Natural killer cell (primary cell): Measurements from ENCODE around the gene GALNS. TPM values are rescaled to one million over a fixed set of nuclear protein-coding genes. Genes with fewer than 3 reads are reported as not detected.

Experiments
- ATAC-seq, 3 donors: fragments of 150-1000 bp in 2 of 3; fragments of 200-7000 bp in 1 of 3; cut with Tn5 transposase; 1 replicate in 1 of 3; 2 replicates in 2 of 3; pipeline ENCODE4 v1.10.0; 2021; ENCODE audit warnings: mild to moderate bottlenecking in 2 of 3, moderate library complexity in 2 of 3
- DNase-seq, 2 donors: peaks; one replicate each; pipeline versions ENCODE4 v3.0.0 to v3.0.0-alpha.2; 2013 to 2021; ENCODE audit warnings: mixed read lengths in 1 of 2
- H3K27ac ChIP-seq: one replicate; pipeline ENCODE4 v1.5.1; 2013; ENCODE audit warnings: mild to moderate bottlenecking, low read length
- H3K27me3 ChIP-seq: one replicate; pipeline ENCODE4 v1.6.1; 2013; ENCODE audit warnings: low read length; ENCODE audit not compliant: control insufficient read depth, insufficient read depth
- H3K36me3 ChIP-seq: one replicate; pipeline ENCODE4 v1.6.1; 2013; ENCODE audit warnings: low read length; ENCODE audit not compliant: control insufficient read depth, insufficient read depth
- H3K4me1 ChIP-seq: one replicate; pipeline ENCODE4 v1.6.1; 2013; ENCODE audit warnings: low read length; ENCODE audit not compliant: control insufficient read depth, insufficient read depth
- H3K4me3 ChIP-seq: one replicate; pipeline ENCODE4 v1.5.1; 2013; ENCODE audit warnings: low read length
- H3K9me3 ChIP-seq: one replicate; pipeline ENCODE4 v1.6.1; 2013; ENCODE audit warnings: low read length; ENCODE audit not compliant: control insufficient read depth, insufficient read depth
- H3K27ac Mint-ChIP-seq, 2 donors: one replicate each; pipeline ENCODE4 v1.8.0; 2022; ENCODE audit warnings: mild to moderate bottlenecking in 2 of 2, mixed read lengths in 2 of 2, moderate library complexity in 1 of 2
- H3K27me3 Mint-ChIP-seq, 2 donors: one replicate each; pipeline ENCODE4 v1.8.0; 2022; ENCODE audit warnings: low read depth in 2 of 2, mixed read lengths in 2 of 2
- H3K36me3 Mint-ChIP-seq: one replicate; pipeline ENCODE4 v1.8.0; 2022; ENCODE audit warnings: mixed read lengths
- H3K4me1 Mint-ChIP-seq, 2 donors: one replicate each; pipeline ENCODE4 v1.8.0; 2022; ENCODE audit warnings: mixed read lengths in 2 of 2
- H3K4me3 Mint-ChIP-seq: one replicate; pipeline ENCODE4 v1.8.0; 2022; ENCODE audit warnings: mild to moderate bottlenecking, moderate library complexity, mixed read lengths
- H3K9me3 Mint-ChIP-seq, 2 donors: one replicate each; pipeline ENCODE4 v1.8.0; 2022; ENCODE audit warnings: mixed read lengths in 2 of 2
- CTCF ChIP-seq: fragments of 200-600 bp; IDR thresholded peaks from one replicate; pipeline ENCODE4 v1.8.0; 2022; ENCODE audit warnings: antibody characterized with exemption
- WGBS: methylation state at CpG from one replicate; pipeline ENCODE4 v1.1.7; 2013; ENCODE audit warnings: missing lambda C conversion rate; ENCODE audit not compliant: insufficient coverage; 5-methylcytosine and 5-hydroxymethylcytosine counted together
- intact Hi-C: fragments of 100-400 bp; cut with micrococcal nuclease; formaldehyde crosslinking; loops from one replicate; pipeline ENCODE4 v1.14.2; 2022
- total RNA-seq, 4 donors: library from RNA; stranded (reverse); fragments of 120-200 nt in 1 of 4; gene quantifications; one replicate each; pipeline versions ENCODE4 v1.2.3 to v1.2.4, GENCODE V29; 2013 to 2022

GALNS gene
- total RNA-seq, 3 donors from 2014 or later (not counting 1 experiment from before 2014, with no cell fraction given) = 58.1 to 75.8 (median 65.7) TPM

GRCh38 chr16:88764080-88764479, 92.7 kb downstream of the GALNS start:
- H3K9me3 ChIP-seq = no peaks in the 10 kb centered on the region
- TF ChIP-seq CTCF = no peak
- peaks cover 59% of the 10 kb centered on the region for H3K4me1 ChIP-seq
- no peaks in the 10 kb centered on the region for H3K36me3 Mint-ChIP-seq
- peaks cover 20 to 26% of the 10 kb centered on the region in 2 donors for H3K4me1 Mint-ChIP-seq
- H3K27me3 ChIP-seq = no peaks in the 10 kb centered on the region
- intact Hi-C loops = no loop called here
- no peak overlapping the region for H3K4me3 Mint-ChIP-seq
- ATAC-seq = no peak
- H3K27me3 Mint-ChIP-seq = no peaks in the 10 kb centered on the region
- DNase-seq = no peak
- WGBS = 97% methylated on average over 19 of the region's 19 CpGs
- H3K27ac Mint-ChIP-seq = no peak overlapping the region
- H3K4me3 ChIP-seq = no peak overlapping the region
- H3K36me3 ChIP-seq = peaks cover 9% of the 10 kb centered on the region
- H3K9me3 Mint-ChIP-seq = no peaks in the 10 kb centered on the region
- H3K27ac ChIP-seq = no peak overlapping the region

Other genes starting within 250 kb of the GALNS start
- 1 to 10 TPM in 2 of 3 donors, under 1 TPM in 1; 0.61 to 3.0 (median 1.2) TPM for gene IL17C, start 218.4 kb downstream of the GALNS start, total RNA-seq
- 1,000 to 10,000 TPM; 1,001 to 1,351 (median 1,051) TPM for gene CYBA, start 205.9 kb downstream of the GALNS start, total RNA-seq
- 100 to 1,000 TPM; 176 to 271 (median 185) TPM for gene MVD, start 193.9 kb downstream of the GALNS start, total RNA-seq
- 1 to 10 TPM; 8.2 to 9.2 (median 8.4) TPM for gene SNAI3, start 170.4 kb downstream of the GALNS start, total RNA-seq
- 100 to 1,000 TPM; 459 to 712 (median 501) TPM for gene RNF166, start 150.5 kb downstream of the GALNS start, total RNA-seq
- 10 to 100 TPM; 36.6 to 43.3 (median 39.9) TPM for gene CTU2, start 150.4 kb downstream of the GALNS start, total RNA-seq
- 100 to 1,000 TPM; 172 to 197 (median 183) TPM for gene PIEZO1, start 71.7 kb downstream of the GALNS start, total RNA-seq
- 1 to 10 TPM; 2.2 to 3.8 (median 2.6) TPM for gene CDT1, start 53.2 kb downstream of the GALNS start, total RNA-seq
- 100 to 1,000 TPM; 118 to 123 (median 120) TPM for gene APRT, start 45.0 kb downstream of the GALNS start, total RNA-seq
- 10 to 100 TPM; 31.9 to 39.0 (median 36.2) TPM for gene TRAPPC2L, start 180 bp upstream of the GALNS start, total RNA-seq
- under 1 TPM in 1 of 3 donors, not detected in 2; 0.43 TPM for gene PABPN1L, start 9.7 kb upstream of the GALNS start, total RNA-seq
- 1 to 10 TPM; 2.5 to 7.8 (median 4.2) TPM for gene CBFA2T3, start 120.3 kb upstream of the GALNS start, total RNA-seq
- 10 to 100 TPM; 45.0 to 71.4 (median 51.6) TPM for gene ACSF3, start 236.9 kb upstream of the GALNS start, total RNA-seq